ENCODE measurements around the gene SLC17A4.

Gene SLC17A4

GRCh38 chr6:25794784-25795183 lies 40.2 kb downstream of the SLC17A4 start:
- in situ Hi-C loops (cut with HindIII; ENCODE audit: low sequenced_read_pairs): no loop called here

- in situ Hi-C loops (cut with HindIII; ENCODE audit: low sequenced_read_pairs): no loop called here
These were observed 46.9 kb downstream of the SLC17A4 start for GRCh38 chr6:25801436-25801835.

GRCh38 chr6:25804804-25805203 lies 50.3 kb downstream of the SLC17A4 start:
- in situ Hi-C loops (cut with HindIII; ENCODE audit: low sequenced_read_pairs): no loop called here

- in situ Hi-C loops (cut with HindIII; ENCODE audit: low sequenced_read_pairs): no loop called here
These were observed 60.7 kb downstream of the SLC17A4 start for GRCh38 chr6:25815194-25815593.

- in situ Hi-C loops (cut with HindIII; ENCODE audit: low sequenced_read_pairs): no loop called here
These were observed 61.7 kb downstream of the SLC17A4 start for GRCh38 chr6:25816252-25816651.

- in situ Hi-C loops (cut with HindIII; ENCODE audit: low sequenced_read_pairs): no loop called here
These were observed 66.8 kb downstream of the SLC17A4 start for GRCh38 chr6:25821341-25821740.

- in situ Hi-C loops (cut with HindIII; ENCODE audit: low sequenced_read_pairs): no loop called here
These were observed 74.8 kb downstream of the SLC17A4 start for GRCh38 chr6:25829375-25829774.

GRCh38 chr6:25830458-25830857 lies 75.9 kb downstream of the SLC17A4 start:
- in situ Hi-C loops (cut with HindIII; ENCODE audit: low sequenced_read_pairs): loop anchor here (5.0 kb wide), 1 partner anchor 48 kb away; no protein-coding TSS in a partner anchor

Data from endothelial cell of hepatic sinusoid (primary cell).